Amygdala (tissue), 56 donors: ENCODE results near the gene SORCS3.
A peak's percentile ranks its signal among the peaks of the same experiment; 100 is the strongest.
"Not testable (repeated sequence)": the region's sequence is repeated elsewhere in the genome, so short reads cannot be mapped to it uniquely, and the experiment has no call there.

Experiments used
- DNase-seq, 56 donors: peaks; one replicate each; lab custom pipeline; 2025; lab: John Stamatoyannopoulos, UW

Gene SORCS3

GRCh38 chr10:104688251-104689042 lies 47.4 kb downstream of the SORCS3 start:
- peak in 47 of 56 donors; percentile 6 to 79 (median 57) for DNase-seq

GRCh38 chr10:104689105-104689504 lies 48.0 kb downstream of the SORCS3 start:
- DNase-seq = no peak

GRCh38 chr10:104689547-104689946 lies 48.5 kb downstream of the SORCS3 start:
- DNase-seq = no peak

DNA sequence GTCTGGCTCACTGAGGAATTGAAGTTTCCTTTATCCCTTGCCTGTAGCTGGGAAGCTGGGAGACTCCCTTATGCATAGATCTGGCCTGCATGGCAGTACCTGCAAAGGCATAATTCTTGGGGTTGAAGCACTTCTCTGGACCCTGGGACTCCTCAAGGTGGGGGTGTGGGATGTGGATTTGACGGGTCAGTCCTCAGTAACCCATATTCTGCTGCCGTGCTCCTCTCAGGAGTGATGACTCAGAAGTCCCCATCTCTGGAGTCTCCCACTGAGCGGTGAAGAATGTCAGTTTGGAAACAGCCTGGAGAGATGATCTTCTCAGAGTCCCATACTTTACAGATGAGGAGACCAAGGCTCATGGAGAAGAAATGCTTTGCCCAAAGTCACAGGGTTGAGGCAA lies 49.0 kb downstream of the SORCS3 start:
- DNase-seq = no peak

DNA sequence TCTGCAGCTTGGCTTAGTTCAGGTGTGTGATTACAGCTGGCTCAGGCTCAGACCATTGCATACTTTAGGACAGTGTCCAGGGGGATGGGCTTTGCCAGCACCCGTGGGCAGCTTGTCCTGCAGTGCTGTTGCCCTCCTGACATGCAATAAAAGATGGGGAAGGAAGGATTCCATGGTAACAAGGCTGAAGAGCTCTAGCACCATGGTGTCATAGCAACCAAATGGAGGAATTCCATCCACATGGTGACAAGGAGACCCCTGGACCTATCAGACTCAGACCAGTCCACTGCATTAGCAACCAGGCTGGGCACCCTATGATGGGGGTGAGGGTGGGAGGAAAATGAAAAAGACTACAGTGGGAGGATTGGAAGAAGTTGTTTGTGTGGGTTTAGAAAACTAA lies 49.9 kb downstream of the SORCS3 start:
- no peak for DNase-seq

GRCh38 chr10:104694074-104694473 lies 53.0 kb downstream of the SORCS3 start:
- DNase-seq = no peak

DNA sequence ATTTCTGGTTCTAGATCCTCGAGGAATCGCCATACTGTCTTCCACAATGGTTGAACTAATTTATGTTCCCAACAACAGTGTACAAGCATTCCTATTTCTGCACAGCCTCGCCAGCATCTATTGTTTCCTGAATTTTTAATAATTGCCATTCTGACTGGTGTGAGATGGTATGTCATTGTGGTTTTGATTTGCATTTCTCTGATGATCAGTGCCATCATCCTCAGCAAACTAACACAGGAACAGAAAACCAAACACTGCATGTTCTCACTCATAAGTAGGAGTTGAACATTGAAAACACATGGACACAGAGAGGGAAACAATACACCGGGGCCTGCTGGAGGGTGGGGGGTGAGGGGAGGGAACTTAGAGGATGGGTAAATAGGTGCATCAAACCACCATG lies 62.2 kb downstream of the SORCS3 start:
- not testable (repeated sequence) for DNase-seq

- DNase-seq = no peak
These were observed 65.8 kb downstream of the SORCS3 start for GRCh38 chr10:104706886-104707285.

DNA sequence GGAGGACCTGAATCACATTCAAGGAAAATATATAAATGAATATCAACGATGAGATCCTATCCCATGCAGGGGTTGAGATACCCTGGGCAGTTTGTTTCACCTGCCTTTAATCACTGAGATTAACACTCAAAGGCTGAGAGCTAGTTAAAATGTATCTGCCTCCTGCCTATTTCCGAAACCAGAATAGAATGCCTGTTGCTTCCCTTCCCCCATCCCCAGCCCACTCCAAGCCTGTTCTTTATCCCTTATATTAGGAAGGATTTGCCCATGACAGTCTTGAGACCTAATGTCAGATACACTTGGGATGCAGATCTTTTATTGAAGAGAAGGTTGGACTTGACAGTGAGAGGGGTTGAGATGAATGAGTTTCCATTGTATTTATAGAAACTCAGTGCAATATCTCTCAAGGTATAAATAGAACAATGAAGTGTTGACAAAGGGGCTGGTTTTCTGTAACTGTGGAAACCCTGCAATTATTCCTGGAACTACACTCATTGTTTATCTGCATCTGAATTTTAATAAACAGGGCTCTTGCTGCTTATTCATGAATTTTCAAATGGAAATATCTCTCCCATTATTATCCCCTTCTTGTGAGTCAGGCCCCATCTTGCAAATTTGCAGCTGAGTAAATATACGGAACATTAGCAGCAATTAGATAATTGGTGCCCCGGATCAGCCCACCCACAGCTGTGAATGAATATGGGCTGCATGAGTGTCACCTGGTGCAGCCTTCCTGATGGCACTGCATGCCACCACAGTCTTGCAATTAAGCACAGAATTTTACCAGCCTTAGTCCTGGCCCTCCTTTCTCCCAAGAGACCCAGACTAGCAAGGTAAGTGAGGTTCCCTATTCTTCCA lies 66.7 kb downstream of the SORCS3 start:
- no peak for DNase-seq

GRCh38 chr10:104711302-104711721 lies 70.2 kb downstream of the SORCS3 start:
- no peak for DNase-seq

DNA sequence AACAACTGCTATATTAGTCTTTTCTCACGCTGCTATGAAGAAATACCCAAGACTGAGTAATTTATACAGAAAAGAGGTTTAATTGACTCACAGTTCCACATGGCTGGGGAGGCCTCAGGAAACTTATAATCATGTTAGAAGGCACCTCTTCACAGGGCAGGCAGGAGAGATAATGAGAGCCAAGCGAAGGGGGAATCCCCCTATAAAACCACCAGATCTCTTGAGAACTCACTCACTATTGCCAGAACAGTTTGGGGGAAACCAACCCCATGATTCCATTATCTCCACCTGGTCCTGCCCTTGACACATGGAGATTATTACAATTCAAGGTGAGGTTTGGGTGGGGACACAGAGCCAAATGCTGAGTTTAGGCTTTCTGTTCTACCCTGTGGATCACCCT lies 89.5 kb downstream of the SORCS3 start:
- not testable (repeated sequence) for DNase-seq

DNA sequence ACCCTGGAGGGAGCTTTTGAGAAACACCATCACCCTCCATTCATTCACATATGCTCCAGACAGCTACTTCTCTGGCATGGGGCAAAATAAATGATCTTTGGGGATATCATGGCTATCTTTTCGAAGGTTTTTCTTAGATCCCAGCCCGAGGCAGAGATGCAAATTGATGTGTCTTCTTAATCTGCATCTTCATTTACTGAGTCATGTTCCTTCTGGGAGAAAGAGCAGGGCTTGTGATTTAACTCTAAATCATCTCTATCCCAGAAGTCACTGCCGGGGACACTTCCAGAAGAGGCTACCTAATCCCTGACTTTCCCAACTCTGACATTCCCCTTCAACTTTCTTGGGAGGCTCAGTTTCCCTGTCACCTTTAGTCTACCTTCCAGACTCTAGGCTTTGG lies 90.1 kb downstream of the SORCS3 start:
- DNase-seq = no peak

DNA sequence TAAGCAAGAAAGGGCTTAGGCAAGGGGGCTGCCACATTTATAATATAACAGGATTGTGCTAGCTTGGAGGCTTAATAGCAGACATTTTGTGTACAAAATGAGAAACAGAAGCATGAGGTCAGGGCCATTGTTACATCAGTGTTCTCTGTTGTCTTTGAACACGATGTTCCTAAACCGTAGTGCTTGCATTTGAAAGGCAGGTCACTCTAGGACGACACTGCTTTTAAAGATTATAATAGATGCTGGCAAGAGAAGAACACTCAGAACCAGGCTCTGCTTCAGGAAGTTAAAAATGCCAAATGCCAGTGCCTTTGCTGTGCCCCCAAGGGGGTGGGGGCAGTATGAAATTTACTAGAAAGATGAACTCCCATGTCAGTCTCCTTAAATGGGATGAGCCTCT lies 91.1 kb downstream of the SORCS3 start:
- DNase-seq = peak in 1 of 56 donors; percentile 15

DNA sequence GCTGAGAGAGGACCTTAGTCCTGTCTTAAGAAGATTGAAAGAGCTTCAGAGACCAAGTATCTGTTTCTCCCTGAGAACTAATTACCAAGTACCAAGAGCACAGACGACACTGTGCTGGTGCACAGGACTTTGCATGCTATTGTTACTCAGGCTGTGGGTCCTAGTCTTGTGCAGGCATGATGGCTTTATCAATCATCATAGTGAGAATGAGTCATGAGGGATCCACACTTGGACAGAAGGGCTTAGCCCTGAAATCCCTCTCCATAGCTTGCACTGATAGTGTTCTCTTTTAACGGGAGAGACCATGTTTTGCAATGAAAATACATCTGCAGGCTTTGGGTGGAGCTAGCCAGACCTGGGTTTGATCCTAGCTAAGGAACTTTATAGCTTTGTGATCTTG lies 93.3 kb downstream of the SORCS3 start:
- no peak for DNase-seq

- DNase-seq = peak in 18 of 56 donors; percentile 1 to 50 (median 12)
These were observed 94.1 kb downstream of the SORCS3 start for GRCh38 chr10:104735036-104735756.

- DNase-seq = no peak
These were observed 94.8 kb downstream of the SORCS3 start for GRCh38 chr10:104735757-104736391.

DNA sequence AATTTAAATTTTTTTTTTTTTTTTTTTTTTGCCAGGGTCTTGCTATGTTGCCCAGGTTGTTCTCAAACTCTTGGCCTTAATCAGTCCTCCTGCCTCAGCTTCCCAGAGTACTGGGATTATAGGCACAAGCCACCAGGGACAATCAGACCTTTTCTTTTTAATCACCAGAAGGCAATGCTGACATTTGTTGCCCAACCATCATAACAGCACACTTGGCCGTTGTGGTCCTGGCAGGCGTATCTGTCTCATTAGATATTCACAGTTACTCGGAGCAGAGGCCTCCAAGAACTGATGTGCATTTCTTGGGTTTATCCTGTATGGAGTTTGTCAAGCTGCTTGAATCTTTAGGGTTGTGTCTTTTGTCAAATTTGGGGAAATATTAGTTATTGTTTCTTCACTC lies 100.0 kb downstream of the SORCS3 start:
- DNase-seq = no peak

GRCh38 chr10:104744052-104744451 lies 103.0 kb downstream of the SORCS3 start:
- no peak for DNase-seq

GRCh38 chr10:104750291-104750690 lies 109.2 kb downstream of the SORCS3 start:
- no peak for DNase-seq

- DNase-seq = no peak
These were observed 121.7 kb downstream of the SORCS3 start for GRCh38 chr10:104762793-104763192.
